Breast epithelium (tissue), 4 donors: Measurements from ENCODE around the gene SURF4. TPM values are rescaled to one million over a fixed set of nuclear protein-coding genes. Genes with fewer than 3 reads are reported as not detected.
A peak's percentile ranks its signal among the peaks of the same experiment; 100 is the strongest.

ENCODE experiments used
- DNase-seq, 2 donors: peaks; one replicate each; pipeline ENCODE4 v3.0.0-alpha.2; 2019; ENCODE audit warnings: low spot score in 2 of 2
- H3K27ac ChIP-seq, 2 donors: fragments of 200-600 bp; sonication (generic) in 1 of 2; one replicate each; pipeline ENCODE4 v1.5.1; 2016 to 2019; ENCODE audit warnings: mild to moderate bottlenecking in 1 of 2
- H3K27me3 ChIP-seq, 2 donors: fragments of 200-600 bp; sonication (generic) in 1 of 2; one replicate each; pipeline versions ENCODE4 v1.5.1 to v1.6.0; 2017 to 2019; ENCODE audit warnings: control low read depth in 1 of 2, mild to moderate bottlenecking in 1 of 2
- H3K36me3 ChIP-seq: fragments of 200-600 bp; one replicate; pipeline ENCODE4 v1.5.1; 2019
- H3K4me1 ChIP-seq, 2 donors: fragments of 200-600 bp; sonication (generic); one replicate each; pipeline ENCODE4 v1.5.1; 2016 to 2019; ENCODE audit warnings: control low read depth in 1 of 2
- H3K4me3 ChIP-seq, 3 donors: fragments of 200-600 bp; sonication (generic); 1 replicate in 2 of 3; 2 replicates in 1 of 3; pipeline ENCODE4 v1.5.1; 2016 to 2019; ENCODE audit warnings: mild to moderate bottlenecking in 3 of 3, moderate library complexity in 2 of 3
- H3K9me3 ChIP-seq, 2 donors: fragments of 200-600 bp; sonication (generic) in 1 of 2; one replicate each; pipeline ENCODE4 v1.5.1; 2016 to 2019; ENCODE audit warnings: control low read depth in 1 of 2
- CTCF ChIP-seq, 3 donors: fragments of 450-650 bp; IDR thresholded peaks; one replicate each; pipeline ENCODE4 v1.5.1; 2016 to 2017; ENCODE audit warnings: antibody characterized with exemption in 3 of 3, mild to moderate bottlenecking in 3 of 3, moderate library complexity in 3 of 3
- POLR2A ChIP-seq: fragments of 450-650 bp; IDR thresholded peaks from one replicate; pipeline ENCODE4 v1.6.1; 2016; ENCODE audit warnings: antibody characterized with exemption, mild to moderate bottlenecking, moderate library complexity
- POLR2AphosphoS5 ChIP-seq, 3 donors: sonication (generic); formaldehyde crosslinking; IDR thresholded peaks; one replicate each; pipeline ENCODE4 v1.6.1; 2017; ENCODE audit warnings: antibody characterized with exemption in 3 of 3
- intact Hi-C: fragments of 100-400 bp; cut with DNase I; formaldehyde crosslinking; loops from one replicate; pipeline ENCODE4 v1.15.1; 2023; ENCODE audit warnings: low total_unique reads
- total RNA-seq, 3 donors: library from RNA; depleted of rRNA; stranded (reverse); fragments of >200 nt; gene quantifications; one replicate each; pipeline ENCODE4 v1.1.0, GENCODE V29; 2016

SURF4 gene
- total RNA-seq, 3 donors from 2014 or later = 109 to 164 (median 133) TPM

- Histone ChIP-seq H3K9me3 (no peaks in the 10 kb centered on the region), H3K36me3 (peaks cover 5% of the 10 kb centered on the region), H3K4me3 (no peak overlapping the region), H3K27me3 (no peaks in the 10 kb centered on the region), H3K4me1 (peaks cover 0 to 13% of the 10 kb centered on the region in 2 donors), H3K27ac (no peak overlapping the region)
- TF ChIP-seq CTCF (IDR thresholded peaks at IDR 0.05) = no peak
- TF ChIP-seq POLR2A = no peak
- no peak for DNase-seq
- intact Hi-C loops = no loop called here
Observed at GRCh38 chr9:133360400-133361393, 15.2 kb downstream of the SURF4 start.

- Histone ChIP-seq H3K9me3 (no peaks in the 10 kb centered on the region), H3K27ac (no peak overlapping the region), H3K36me3 (peaks cover 5% of the 10 kb centered on the region), H3K4me3 (no peak overlapping the region), H3K27me3 (no peaks in the 10 kb centered on the region), H3K4me1 (peaks cover 0 to 20% of the 10 kb centered on the region in 2 donors)
- intact Hi-C loops = loop anchor here (10.0 kb wide), 1 partner anchor 1985 kb away; no protein-coding TSS in a partner anchor
- DNase-seq = no peak
- no peak for TF ChIP-seq POLR2A
- TF ChIP-seq POLR2AphosphoS5 (IDR thresholded peaks at IDR 0.05) = no peak
- no peak for TF ChIP-seq CTCF (IDR thresholded peaks at IDR 0.05)
Observed at GRCh38 chr9:133359399-133360175, 16.3 kb downstream of the SURF4 start.

- peaks cover 5% of the 10 kb centered on the region for H3K36me3 ChIP-seq
- TF ChIP-seq CTCF (IDR thresholded peaks at IDR 0.05) = no peak
- no peak for TF ChIP-seq POLR2A
- no peak for TF ChIP-seq POLR2AphosphoS5 (IDR thresholded peaks at IDR 0.05)
- H3K4me1 ChIP-seq = peaks cover 0 to 20% of the 10 kb centered on the region in 2 donors
- H3K4me3 ChIP-seq = peak overlapping the region in 1 of 3 donors; percentile 89
- H3K27ac ChIP-seq = no peak overlapping the region
- no peak for DNase-seq
- intact Hi-C loops = loop anchor here (10.0 kb wide), 1 partner anchor 1983 kb away; no protein-coding TSS in a partner anchor
- no peaks in the 10 kb centered on the region for H3K9me3 ChIP-seq
- no peaks in the 10 kb centered on the region for H3K27me3 ChIP-seq
Observed at GRCh38 chr9:133357656-133358055, 18.2 kb downstream of the SURF4 start.

- H3K27me3 ChIP-seq = no peaks in the 10 kb centered on the region
- peaks cover 0 to 20% of the 10 kb centered on the region in 2 donors for H3K4me1 ChIP-seq
- peak within 1 kb of the TSS; percentile 81 to 92 (median 89) for H3K4me3 ChIP-seq
- no peaks in the 10 kb centered on the region for H3K9me3 ChIP-seq
- peak within 1 kb of the TSS; percentile 80 to 88 for H3K27ac ChIP-seq
- peak in 2 of 3 donors; percentile 48 to 79 for TF ChIP-seq POLR2AphosphoS5 (IDR thresholded peaks at IDR 0.05)
- peak in 1 of 3 donors; percentile 9 for TF ChIP-seq CTCF (IDR thresholded peaks at IDR 0.05)
- TF ChIP-seq POLR2A = no peak
- H3K36me3 ChIP-seq = peaks cover 5% of the 10 kb centered on the region
- DNase-seq = peak; percentile 82 to 88
- intact Hi-C loops = loop anchor here (10.0 kb wide), 1 partner anchor 1982 kb away; no protein-coding TSS in a partner anchor
Observed at GRCh38 chr9:133356391-133357091, 19.3 kb downstream of the SURF4 start, which contains the start of the genes SURF1 and SURF2. Gene SURF1, minus strand, starts transcription at chr9:133356487. Its CDS starts 34 bp downstream, at chr9:133356453. Gene SURF2, plus strand, starts transcription at chr9:133356550. Its CDS starts 43 bp downstream, at chr9:133356593.
